HG03139 (cell line): Measurements from ENCODE around the gene RIMBP2.

Experiments
- ATAC-seq: cut with Tn5 transposase; IDR thresholded peaks from one replicate; pipeline ENCODE4 v1.9.1; 2021; ENCODE audit not compliant: unreplicated experiment

The RIMBP2 gene

GRCh38 chr12:130434560-130434959 lies 281.5 kb downstream of the RIMBP2 start:
- ATAC-seq: no peak

DNA sequence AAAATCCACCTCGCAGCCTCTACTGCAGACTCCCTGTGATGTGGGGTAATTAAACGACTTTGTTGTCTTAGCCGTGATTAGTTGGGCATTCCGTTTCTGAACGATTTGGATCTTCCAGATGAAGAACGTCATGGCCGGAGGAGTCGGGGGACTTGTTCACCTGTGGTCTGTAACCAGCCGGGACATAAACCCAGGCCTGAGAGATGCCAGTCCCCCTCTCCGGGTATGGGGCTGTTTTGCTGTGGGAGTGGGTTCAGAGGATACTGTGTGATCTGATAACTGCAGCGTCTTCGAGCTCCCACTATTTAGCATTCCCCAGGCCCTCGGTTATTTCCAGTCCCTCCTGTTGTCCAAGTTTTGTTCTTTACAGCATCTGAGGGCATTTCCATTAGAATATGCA lies 282.3 kb downstream of the RIMBP2 start:
- ATAC-seq: no peak

- ATAC-seq: no peak
Measured at GRCh38 chr12:130433411-130433810, 282.7 kb downstream of the RIMBP2 start.

DNA sequence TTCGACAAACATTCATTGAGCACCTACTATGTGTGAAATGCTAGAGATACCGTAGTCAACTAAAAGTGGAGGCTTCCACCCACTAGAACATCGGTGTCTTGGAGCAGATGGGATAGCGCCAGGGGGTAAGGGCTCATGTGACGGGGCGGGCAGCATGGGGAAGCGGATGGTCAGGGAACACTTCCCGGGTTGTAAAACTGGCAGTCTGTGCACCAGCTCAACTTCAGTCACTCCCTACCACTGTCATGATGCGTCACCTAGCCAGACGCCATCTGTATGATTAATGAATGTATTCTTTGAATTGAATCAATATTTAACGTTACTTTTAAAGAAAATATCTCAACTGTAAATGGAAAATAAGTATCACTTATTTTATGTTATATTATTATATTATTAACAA lies 284.9 kb downstream of the RIMBP2 start:
- no peak for ATAC-seq

- ATAC-seq: no peak
Measured at GRCh38 chr12:130429656-130430505, 286.2 kb downstream of the RIMBP2 start.

DNA sequence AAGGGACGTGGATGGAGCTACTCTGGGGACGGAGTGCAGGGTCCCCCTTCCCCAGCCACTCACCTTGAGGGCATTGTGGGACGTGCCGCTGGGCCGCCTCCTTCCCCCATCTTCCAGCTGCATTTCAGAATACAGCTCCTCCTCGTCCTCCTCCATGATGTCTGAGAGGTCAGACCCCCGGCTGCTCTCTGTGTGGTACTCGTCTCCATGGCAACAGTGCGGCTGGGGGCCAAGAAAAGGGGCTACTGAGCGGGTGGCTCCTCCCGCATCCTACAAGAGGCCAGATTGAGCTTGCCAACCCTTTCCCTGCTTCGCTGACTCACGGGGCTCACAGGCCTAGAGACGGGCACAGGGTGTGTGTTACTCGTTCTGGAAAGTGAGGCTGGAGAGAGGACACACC lies 288.0 kb downstream of the RIMBP2 start:
- no peak for ATAC-seq

GRCh38 chr12:130427381-130427887 lies 288.7 kb downstream of the RIMBP2 start:
- ATAC-seq: no peak

DNA sequence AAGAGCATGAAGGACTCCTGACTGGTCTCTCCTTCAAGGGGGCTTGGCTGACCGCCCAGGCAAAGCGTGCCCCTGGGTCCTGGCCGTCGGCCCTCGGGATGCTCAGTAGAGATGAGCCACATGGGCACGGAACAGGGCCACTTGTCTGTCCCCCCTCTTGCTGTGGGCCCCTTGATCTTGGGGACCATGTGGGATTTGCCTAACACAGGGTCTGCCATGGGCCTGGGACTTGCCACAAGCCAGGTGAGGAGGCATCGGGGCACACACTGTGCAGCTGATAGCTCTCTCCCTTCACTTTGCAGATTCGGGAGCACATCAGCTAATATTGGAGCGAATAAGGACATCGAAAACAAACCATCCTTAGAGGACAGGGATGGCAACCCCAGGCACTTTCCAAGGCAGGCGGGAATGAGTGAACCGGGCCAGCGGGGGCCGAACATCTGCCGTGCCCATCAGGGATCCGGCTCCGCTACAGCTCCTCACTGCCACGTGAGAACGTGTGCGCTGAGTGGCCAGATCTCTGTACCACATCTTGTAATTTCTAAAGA lies 290.3 kb downstream of the RIMBP2 start:
- no peak for ATAC-seq

DNA sequence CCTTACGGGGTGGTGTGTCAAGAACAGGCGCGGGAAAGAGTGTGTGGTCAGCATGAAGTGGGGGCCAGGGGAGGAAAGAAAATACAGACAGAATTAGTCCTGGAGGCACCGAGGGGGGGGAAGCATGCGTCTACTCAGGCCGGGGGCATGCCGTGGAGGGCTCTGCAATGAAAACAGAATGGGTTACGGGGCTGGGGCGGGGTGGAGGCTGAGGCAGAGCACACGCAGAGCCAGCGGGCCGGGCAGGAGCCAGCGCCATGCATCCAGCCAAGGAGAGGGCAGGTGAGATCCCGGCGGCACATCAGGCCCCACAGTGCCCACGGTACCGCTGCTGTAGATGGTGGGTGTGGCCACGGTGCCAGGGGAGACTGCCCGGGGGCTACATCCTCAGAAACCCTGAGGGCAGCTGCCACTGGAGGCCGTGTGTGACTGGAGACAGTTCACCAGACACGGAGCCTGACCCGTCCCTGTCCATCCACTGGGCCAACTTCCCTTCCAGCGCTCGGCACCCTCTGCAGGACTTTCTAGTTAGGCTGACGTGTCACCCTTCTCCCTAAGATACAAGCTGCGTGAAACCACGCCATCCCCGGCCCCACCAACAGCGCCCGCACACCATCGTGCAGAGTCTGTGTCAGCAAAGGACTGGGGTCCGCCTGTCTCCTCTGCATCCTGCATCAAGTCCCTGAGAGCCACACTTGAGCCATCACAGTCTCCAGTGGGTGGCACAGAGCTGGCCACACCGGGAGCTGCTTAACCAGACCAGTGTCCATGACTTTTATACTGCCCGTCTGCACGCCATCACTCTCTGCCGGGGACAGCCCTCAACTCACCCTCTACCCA lies 291.0 kb downstream of the RIMBP2 start:
- no peak for ATAC-seq

- no peak for ATAC-seq
Measured at GRCh38 chr12:130423991-130424857, 291.9 kb downstream of the RIMBP2 start.

DNA sequence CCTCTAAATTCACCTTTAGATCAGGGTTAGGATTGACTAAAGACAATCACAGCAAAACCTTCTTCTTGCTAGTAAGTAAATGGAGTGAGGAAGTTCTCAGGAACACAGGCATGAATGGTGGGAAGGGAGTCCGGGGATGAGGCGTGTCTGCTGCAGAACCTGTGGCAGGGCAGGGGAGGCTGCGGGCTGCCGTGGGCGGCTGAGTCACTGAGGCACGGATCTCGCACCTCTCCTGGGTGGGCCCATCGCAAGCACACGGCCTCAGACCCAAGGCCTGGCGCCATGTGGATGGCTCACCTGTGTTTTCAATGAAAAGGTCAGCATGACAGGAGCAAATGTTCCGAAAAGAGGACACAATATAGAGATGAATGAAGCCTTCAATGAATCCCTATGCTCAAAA lies 293.0 kb downstream of the RIMBP2 start:
- ATAC-seq: no peak

DNA sequence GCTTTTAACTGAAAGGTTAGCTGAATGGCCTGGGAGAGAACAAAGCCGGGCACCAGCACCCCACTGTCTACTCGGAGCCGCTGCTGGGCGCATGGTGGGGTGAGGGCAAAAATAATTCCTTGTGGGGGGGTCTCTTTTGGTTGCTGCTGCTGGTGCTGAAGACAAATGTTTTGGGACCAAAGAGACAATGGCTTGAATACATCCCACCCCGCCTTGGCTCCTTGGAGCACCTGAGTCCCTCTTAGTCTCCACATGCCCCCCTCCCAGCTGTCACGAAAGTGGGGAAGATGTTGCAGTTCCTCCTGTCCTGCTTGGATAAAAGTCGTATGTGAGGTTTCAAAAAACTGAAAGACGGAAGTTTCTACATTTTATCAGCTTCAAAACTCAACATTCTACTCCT lies 293.4 kb downstream of the RIMBP2 start:
- ATAC-seq: no peak

DNA sequence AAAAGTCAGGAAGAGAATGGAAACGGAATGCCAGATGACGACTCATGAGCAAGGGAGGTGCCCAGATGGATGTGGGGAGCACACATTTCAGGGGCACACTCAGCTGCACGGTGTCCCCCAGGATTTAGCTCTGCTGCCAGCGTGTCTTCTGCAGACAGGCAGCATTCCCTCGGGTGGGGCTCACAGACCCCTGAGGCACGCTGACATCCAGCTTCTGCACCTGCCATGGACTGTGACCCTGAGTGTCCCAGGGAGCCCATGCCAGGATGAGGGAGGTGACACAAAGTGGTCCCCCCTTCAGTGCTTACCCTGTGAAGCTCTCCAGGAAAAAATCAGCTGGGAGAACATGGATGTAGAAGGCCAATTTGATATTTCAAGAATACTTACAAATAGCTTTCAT lies 294.2 kb downstream of the RIMBP2 start:
- no peak for ATAC-seq

- no peak for ATAC-seq
Measured at GRCh38 chr12:130420071-130420470, 296.0 kb downstream of the RIMBP2 start.

GRCh38 chr12:130419116-130419515 lies 297.0 kb downstream of the RIMBP2 start:
- no peak for ATAC-seq

DNA sequence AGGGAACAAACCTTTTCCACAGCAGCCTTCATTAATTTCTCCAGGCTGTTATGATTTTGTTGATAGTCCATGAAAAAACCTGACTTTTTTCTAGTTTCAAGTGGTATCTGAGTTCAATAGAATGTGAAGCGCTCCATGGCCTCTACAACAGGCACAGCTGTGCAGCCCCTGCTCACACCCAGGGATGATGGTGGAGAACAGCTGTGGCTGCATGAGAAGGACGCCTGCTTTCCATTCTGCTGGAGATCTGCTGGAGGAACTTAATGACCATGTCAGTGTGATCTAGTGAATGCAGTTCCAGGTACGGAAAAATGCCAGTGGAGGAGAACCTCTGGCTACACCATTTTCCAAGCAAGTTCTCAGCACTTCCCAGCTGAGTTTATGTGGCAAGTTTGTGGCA lies 297.8 kb downstream of the RIMBP2 start:
- ATAC-seq: no peak

GRCh38 chr12:130414381-130414780 lies 301.7 kb downstream of the RIMBP2 start:
- no peak for ATAC-seq

DNA sequence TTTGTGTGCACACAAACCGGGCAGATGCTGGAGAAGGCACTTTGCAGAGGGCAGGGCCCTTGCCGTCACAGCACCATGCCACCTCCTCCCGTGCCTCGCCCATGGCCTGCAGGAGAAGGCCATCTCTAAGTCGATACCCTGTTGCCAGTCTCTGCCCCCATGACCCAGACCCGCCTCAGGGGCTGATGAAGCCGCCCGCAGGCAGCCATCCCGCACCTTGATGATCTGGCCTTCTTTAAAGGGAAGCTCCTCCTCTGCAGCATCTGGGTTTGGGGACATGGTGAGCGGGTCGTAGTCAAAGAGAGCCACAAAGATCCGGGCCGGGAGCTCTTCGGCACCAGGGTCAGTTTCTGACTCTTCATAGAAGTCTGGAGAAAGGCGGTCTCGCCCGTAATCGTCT lies 302.2 kb downstream of the RIMBP2 start:
- no peak for ATAC-seq

GRCh38 chr12:130412384-130412783 lies 303.7 kb downstream of the RIMBP2 start:
- no peak for ATAC-seq

DNA sequence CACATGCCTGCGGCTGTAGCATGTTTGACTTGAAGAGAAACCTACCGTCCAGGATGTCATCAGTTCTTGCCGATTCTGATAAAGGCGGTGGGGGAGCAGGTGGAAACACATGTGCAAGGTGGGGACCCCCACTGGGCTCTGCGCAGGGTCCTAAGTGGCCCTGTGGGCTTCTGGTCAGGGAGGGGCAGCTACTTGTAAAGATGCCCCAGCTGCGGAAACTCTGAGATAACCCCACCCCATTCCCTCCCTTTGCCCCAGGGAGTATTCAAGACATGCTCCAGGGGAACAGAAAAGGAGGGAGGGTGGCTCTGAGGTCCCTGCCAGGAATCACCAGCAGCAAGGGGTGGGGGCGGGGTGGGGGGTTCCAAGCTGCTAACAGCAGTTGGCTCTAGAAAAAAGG lies 310.8 kb downstream of the RIMBP2 start:
- no peak for ATAC-seq

DNA sequence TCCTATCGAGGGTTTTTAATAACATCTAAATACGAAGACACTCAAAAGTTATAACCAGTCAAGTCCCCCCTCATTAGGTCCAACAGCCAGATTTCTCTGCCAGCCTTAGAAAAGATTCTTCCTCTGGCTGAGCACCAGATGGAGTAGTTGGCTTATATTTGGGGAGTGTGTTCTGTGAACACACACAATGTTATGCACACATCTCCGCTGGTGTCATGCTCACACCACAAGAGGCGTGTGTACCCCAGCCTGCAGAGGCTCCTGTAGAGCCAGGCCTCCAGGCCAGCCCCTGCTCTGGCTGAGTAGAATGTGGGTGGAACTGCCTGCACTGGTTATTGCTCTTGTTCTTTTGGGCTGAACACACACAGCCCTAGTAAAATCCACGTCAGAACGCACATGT lies 314.4 kb downstream of the RIMBP2 start:
- ATAC-seq: no peak
